ENCODE results near the gene PAM16.

The PAM16 gene

GRCh38 chr16:4307215-4308037, 43.7 kb downstream of the PAM16 start:
- Histone ChIP-seq H3K27ac (ENCODE audit: extremely low read depth, low read depth, low read length) (no peak overlapping the region), H3K4me3 (ENCODE audit: low read depth, low read length) (peak overlapping the region; percentile 42), H3K9me3 (ENCODE audit: control insufficient read depth, insufficient read depth, low read depth, low read length) (no peaks in the 10 kb centered on the region), H3K4me1 (ENCODE audit: control insufficient read depth, insufficient read depth, low read length) (no peaks in the 10 kb centered on the region), H3K36me3 (ENCODE audit: control insufficient read depth in 2 of 2, insufficient read depth in 1 of 2, low read length in 2 of 2) (no peaks in the 10 kb centered on the region)
- ChIA-PET CTCF (interaction anchor here (0.5 to 0.9 kb wide), 2 partner anchors 19 to 341 kb away, joined by 3 read pairs; no protein-coding TSS in a partner anchor), POLR2A (interaction anchor here (1.0 kb wide), 1 partner anchor 16 kb away, joined by 3 read pairs; no protein-coding TSS in a partner anchor)
- TF ChIP-seq SP2 (tag by site-specific recombination; IDR thresholded peaks at IDR 0.05): peak; percentile 82
- TF ChIP-seq ZNF473 (tag by site-specific recombination; IDR thresholded peaks at IDR 0.05): no peak
- TF ChIP-seq, protein P1, sequence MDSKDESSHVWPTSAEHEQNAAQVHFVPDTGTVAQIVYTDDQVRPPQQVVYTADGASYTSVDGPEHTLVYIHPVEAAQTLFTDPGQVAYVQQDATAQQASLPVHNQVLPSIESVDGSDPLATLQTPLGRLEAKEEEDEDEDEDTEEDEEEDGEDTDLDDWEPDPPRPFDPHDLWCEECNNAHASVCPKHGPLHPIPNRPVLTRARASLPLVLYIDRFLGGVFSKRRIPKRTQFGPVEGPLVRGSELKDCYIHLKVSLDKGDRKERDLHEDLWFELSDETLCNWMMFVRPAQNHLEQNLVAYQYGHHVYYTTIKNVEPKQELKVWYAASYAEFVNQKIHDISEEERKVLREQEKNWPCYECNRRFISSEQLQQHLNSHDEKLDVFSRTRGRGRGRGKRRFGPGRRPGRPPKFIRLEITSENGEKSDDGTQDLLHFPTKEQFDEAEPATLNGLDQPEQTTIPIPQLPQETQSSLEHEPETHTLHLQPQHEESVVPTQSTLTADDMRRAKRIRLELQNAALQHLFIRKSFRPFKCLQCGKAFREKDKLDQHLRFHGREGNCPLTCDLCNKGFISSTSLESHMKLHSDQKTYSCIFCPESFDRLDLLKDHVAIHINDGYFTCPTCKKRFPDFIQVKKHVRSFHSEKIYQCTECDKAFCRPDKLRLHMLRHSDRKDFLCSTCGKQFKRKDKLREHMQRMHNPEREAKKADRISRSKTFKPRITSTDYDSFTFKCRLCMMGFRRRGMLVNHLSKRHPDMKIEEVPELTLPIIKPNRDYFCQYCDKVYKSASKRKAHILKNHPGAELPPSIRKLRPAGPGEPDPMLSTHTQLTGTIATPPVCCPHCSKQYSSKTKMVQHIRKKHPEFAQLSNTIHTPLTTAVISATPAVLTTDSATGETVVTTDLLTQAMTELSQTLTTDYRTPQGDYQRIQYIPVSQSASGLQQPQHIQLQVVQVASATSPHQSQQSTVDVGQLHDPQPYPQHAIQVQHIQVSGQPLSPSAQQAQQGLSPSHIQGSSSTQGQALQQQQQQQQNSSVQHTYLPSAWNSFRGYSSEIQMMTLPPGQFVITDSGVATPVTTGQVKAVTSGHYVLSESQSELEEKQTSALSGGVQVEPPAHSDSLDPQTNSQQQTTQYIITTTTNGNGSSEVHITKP (tag by site-specific recombination; IDR thresholded peaks at IDR 0.05): peak; percentile 78; the same call in 1 of the 2 replicates
- no peak for TF ChIP-seq ZNF677 (tag by site-specific recombination; IDR thresholded peaks at IDR 0.05)
- TF ChIP-seq ZBTB48 (tag by site-specific recombination; IDR thresholded peaks at IDR 0.05): no peak
- no peak for TF ChIP-seq ZXDB (tag by site-specific recombination; IDR thresholded peaks at IDR 0.05)
- TF ChIP-seq ZNF18 (tag by site-specific recombination; IDR thresholded peaks at IDR 0.05): no peak
- peak; percentile 89 for TF ChIP-seq SP3 (tag by site-specific recombination; IDR thresholded peaks at IDR 0.05)
- no peak for TF ChIP-seq ZFP69B (tag by site-specific recombination; IDR thresholded peaks at IDR 0.05)
- TF ChIP-seq ZNF398 (tag by site-specific recombination; IDR thresholded peaks at IDR 0.05): peak; percentile 55
- TF ChIP-seq ZNF580 (tag by site-specific recombination; IDR thresholded peaks at IDR 0.05): no peak
- no peak for TF ChIP-seq PRDM1 (tag by site-specific recombination; IDR thresholded peaks at IDR 0.05)
- TF ChIP-seq TRIM28 (IDR thresholded peaks at IDR 0.05; ENCODE audit: borderline replicate concordance, low read length): no peak
- TF ChIP-seq EGR2 (tag by site-specific recombination; IDR thresholded peaks at IDR 0.05; ENCODE audit: low read depth): peak; percentile 48; the same call in 1 of the 2 replicates
- TF ChIP-seq, protein P2, sequence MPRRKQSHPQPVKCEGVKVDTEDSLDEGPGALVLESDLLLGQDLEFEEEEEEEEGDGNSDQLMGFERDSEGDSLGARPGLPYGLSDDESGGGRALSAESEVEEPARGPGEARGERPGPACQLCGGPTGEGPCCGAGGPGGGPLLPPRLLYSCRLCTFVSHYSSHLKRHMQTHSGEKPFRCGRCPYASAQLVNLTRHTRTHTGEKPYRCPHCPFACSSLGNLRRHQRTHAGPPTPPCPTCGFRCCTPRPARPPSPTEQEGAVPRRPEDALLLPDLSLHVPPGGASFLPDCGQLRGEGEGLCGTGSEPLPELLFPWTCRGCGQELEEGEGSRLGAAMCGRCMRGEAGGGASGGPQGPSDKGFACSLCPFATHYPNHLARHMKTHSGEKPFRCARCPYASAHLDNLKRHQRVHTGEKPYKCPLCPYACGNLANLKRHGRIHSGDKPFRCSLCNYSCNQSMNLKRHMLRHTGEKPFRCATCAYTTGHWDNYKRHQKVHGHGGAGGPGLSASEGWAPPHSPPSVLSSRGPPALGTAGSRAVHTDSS (tag by site-specific recombination; IDR thresholded peaks at IDR 0.05): no peak
- TF ChIP-seq ZFHX2 (tag by site-specific recombination; conservative IDR thresholded peaks at IDR 0.05): peak; percentile 80
- TF ChIP-seq ZNF629 (tag by site-specific recombination; IDR thresholded peaks at IDR 0.05): 0 out of 2 replicates have a peak, but pooled peaks have one; percentile 27
- TF ChIP-seq KLF16 (tag by site-specific recombination; IDR thresholded peaks at IDR 0.05): 0 out of 2 replicates have a peak, but pooled peaks have one; percentile 20
- no peak for TF ChIP-seq ZFP41 (tag by site-specific recombination; IDR thresholded peaks at IDR 0.05; ENCODE audit: borderline replicate concordance)
- no peak for TF ChIP-seq OSR2 (tag by site-specific recombination; IDR thresholded peaks at IDR 0.05)
- no peak for TF ChIP-seq REST (tag by site-specific recombination; IDR thresholded peaks at IDR 0.05)
- TF ChIP-seq ZNF600 (tag by site-specific recombination; IDR thresholded peaks at IDR 0.05): no peak
- 0 out of 2 replicates have a peak, but pooled peaks have one; percentile 41 for TF ChIP-seq ZNF561 (tag by site-specific recombination; IDR thresholded peaks at IDR 0.05; ENCODE audit: borderline replicate concordance)
- no peak for TF ChIP-seq ZNF138 (tag by site-specific recombination; IDR thresholded peaks at IDR 0.05; ENCODE audit: borderline replicate concordance)
- TF ChIP-seq ZNF169 (tag by site-specific recombination; IDR thresholded peaks at IDR 0.05): no peak
